HL-60 (cell line): Measurements from ENCODE around the gene RTN4R.
"Not testable (repeated sequence)": the region's sequence is repeated elsewhere in the genome, so short reads cannot be mapped to it uniquely, and the experiment has no call there.

Source experiments
- DNase-seq, 2 experiments: peaks; one replicate each; pipeline ENCODE4 v3.0.0-alpha.2; 2010 to 2020; ENCODE audit warnings: low read depth in 1 of 2, low spot score in 1 of 2
- H3K27ac ChIP-seq: fragments of 250-450 bp; sonication (Bioruptor Pico); replicated peaks from 2 replicates; pipeline ENCODE4 v1.5.1; 2020; ENCODE audit warnings: mild to moderate bottlenecking, moderate library complexity
- H3K27me3 ChIP-seq: fragments of 250-450 bp; sonication (Bioruptor Pico); 2 replicates; pipeline ENCODE4 v1.5.1; 2021; ENCODE audit warnings: mild to moderate bottlenecking, moderate library complexity; ENCODE audit not compliant: insufficient read depth, poor library complexity, severe bottlenecking
- H3K4me3 ChIP-seq: replicated peaks from 2 replicates; pipeline ENCODE4 v1.5.1; 2011; ENCODE audit warnings: mild to moderate bottlenecking, control low read depth, low read length; ENCODE audit not compliant: insufficient read depth
- CTCF ChIP-seq: IDR thresholded peaks from one replicate; pipeline ENCODE4 v1.5.1; 2011; ENCODE audit warnings: low read length, control low read depth, inconsistent platforms; ENCODE audit not compliant: insufficient read depth
- GABPA ChIP-seq: IDR thresholded peaks from 2 replicates; pipeline ENCODE4 v1.6.1; 2012; ENCODE audit warnings: low read depth
- POLR2AphosphoS5 ChIP-seq: IDR thresholded peaks from 2 replicates; pipeline ENCODE4 v1.6.1; 2012; ENCODE audit warnings: low read depth
- REST ChIP-seq: IDR thresholded peaks from 2 replicates; pipeline ENCODE4 v1.6.1; 2012; ENCODE audit warnings: low read depth; ENCODE audit not compliant: insufficient replicate concordance
- SPI1 ChIP-seq: IDR thresholded peaks from 2 replicates; pipeline ENCODE4 v1.6.1; 2012; ENCODE audit warnings: low read depth, mild to moderate bottlenecking, borderline replicate concordance

Gene RTN4R

DNA sequence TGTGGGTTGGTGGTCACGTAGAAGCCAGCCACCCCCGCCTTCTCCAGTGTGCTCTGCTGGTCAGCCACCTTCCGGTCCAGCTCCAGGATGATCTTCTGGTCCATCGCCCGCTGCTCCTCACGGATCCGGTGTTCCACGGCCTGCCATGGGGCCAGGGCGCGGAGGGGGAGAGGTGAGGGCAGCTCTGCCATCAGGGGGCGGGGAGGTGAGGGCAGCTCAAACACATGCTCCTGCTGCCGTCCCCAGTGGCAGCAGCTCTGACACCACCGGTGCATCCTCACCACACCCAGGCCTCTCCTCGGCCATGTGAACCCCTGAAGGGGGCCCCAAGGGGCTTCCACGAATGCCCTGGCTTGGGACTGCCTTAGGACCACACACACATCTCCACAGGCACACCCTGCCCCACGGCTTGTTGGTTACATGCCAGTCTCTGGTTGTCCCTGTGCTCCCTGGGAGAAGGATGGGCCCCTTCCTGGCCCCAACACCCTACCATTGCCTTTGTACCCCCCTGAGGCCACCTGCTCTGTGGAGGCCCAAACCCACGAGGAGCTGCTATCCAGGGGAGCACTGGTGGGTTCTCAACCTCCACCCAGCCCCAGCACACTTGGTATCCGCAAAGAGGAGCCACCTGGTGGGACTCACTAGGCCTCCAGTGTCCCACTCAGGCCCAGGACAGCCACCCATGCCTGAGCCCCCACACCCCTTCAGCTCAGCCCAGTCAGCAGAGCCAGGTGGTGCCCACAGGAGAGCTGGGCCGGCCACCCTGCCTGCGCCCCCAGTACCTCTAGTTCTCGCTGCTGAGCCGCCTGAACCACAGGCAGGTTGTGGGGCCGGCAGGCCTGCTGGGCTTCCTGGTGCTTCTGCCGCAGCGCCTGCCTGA, 47.5 kb upstream of the RTN4R start:
- TF ChIP-seq GABPA (no peak), CTCF (no peak), SPI1 (no peak), REST (no peak), POLR2AphosphoS5 (no peak)
- no peaks in the 10 kb centered on the region for H3K27me3 ChIP-seq
- no peak overlapping the region for H3K4me3 ChIP-seq
- peak in 1 of 2 experiments; percentile 0 for DNase-seq
- no peak overlapping the region for H3K27ac ChIP-seq

- H3K4me3 ChIP-seq, H3K27me3 ChIP-seq, DNase-seq, H3K27ac ChIP-seq: not testable (repeated sequence)
These were observed 46.7 kb upstream of the RTN4R start for GRCh38 chr22:20314741-20315336.

- not testable (repeated sequence) for DNase-seq, H3K27me3 ChIP-seq, H3K27ac ChIP-seq, H3K4me3 ChIP-seq
These were observed 46.1 kb upstream of the RTN4R start for GRCh38 chr22:20314206-20314605.

- not testable (repeated sequence) for H3K4me3 ChIP-seq, H3K27me3 ChIP-seq, DNase-seq, H3K27ac ChIP-seq
These were observed 45.4 kb upstream of the RTN4R start for GRCh38 chr22:20313306-20314077.

- Histone ChIP-seq H3K27ac (no peak overlapping the region), H3K27me3 (no peaks in the 10 kb centered on the region), H3K4me3 (no peak overlapping the region)
- TF ChIP-seq SPI1 (no peak), GABPA (no peak), POLR2AphosphoS5 (no peak), REST (no peak), CTCF (no peak)
- no peak for DNase-seq
These were observed 44.5 kb upstream of the RTN4R start for GRCh38 chr22:20312396-20313191.

- not testable (repeated sequence) for H3K27ac ChIP-seq, H3K4me3 ChIP-seq, DNase-seq, H3K27me3 ChIP-seq
These were observed 43.3 kb upstream of the RTN4R start for GRCh38 chr22:20311249-20312062.

GRCh38 chr22:20310773-20311172, 42.7 kb upstream of the RTN4R start:
- not testable (repeated sequence) for H3K27me3 ChIP-seq, H3K4me3 ChIP-seq, DNase-seq, H3K27ac ChIP-seq
